ENCODE results near the gene NAA10. TPM values are rescaled to one million over a fixed set of nuclear protein-coding genes. Genes with fewer than 3 reads are reported as not detected.

Gene NAA10
- total RNA-seq, 1 experiment from 2014 or later, result 246 TPM

DNA sequence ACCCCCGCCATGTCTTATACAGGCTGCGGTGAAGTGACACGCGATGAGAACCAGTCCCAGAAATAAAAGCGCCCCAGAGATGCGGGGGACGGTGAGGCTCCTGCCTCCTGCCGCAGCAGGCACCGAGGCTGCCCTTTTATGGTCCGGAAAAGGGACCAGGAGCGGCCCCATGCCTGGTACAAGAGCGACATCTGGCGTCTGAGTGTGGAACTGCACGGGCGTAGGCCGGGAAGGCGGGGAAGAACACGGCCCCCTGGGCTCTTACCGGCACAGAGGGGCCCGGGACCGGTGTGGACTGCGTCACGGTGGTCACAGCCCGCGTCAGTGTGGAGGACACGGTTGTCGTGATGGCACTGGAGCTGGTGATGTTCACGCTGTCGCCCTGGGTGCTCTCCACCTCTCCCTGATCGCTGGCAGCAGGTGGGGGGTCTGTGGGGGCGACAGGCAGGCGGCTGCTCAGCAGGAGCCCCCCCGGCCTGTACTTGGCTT, 18.5 kb upstream of the NAA10 start:
- in situ Hi-C loops (cut with HindIII; ENCODE audit: low pct_unique_long_range_greater_than_20kb, low sequenced_read_pairs) (no loop called here), intact Hi-C loops (cut with micrococcal nuclease; ENCODE audit: unreplicated experiment) (no loop called here)
- POLR2A ChIA-PET, result no interaction called here
- ATAC-seq, result peak; percentile 60
- H3K9me3 ChIP-seq (ENCODE audit: control insufficient read depth, insufficient read depth, low read depth, low read length), result no peaks in the 10 kb centered on the region
- DNase-seq (ENCODE audit: low read depth, low spot score), result no peak
- peaks cover 2% of the 10 kb centered on the region for H3K36me3 ChIP-seq (ENCODE audit: control insufficient read depth, insufficient read depth, low read length)
- H3K4me1 ChIP-seq (ENCODE audit: control insufficient read depth, insufficient read depth, low read length), result peaks cover 10% of the 10 kb centered on the region
- BruUV-seq (replicated peaks), result no TSS peak
- H3K4me3 ChIP-seq (ENCODE audit: low read depth in 2 of 2, low read length in 2 of 2), result no peak overlapping the region
- H3K27ac ChIP-seq (ENCODE audit: low read length), result peak overlapping the region; percentile 57; the same call in 1 of the 2 replicates
- TF ChIP-seq TCF7L2 (IDR thresholded peaks at IDR 0.05; ENCODE audit: low read depth, low read length), result no peak
- TF ChIP-seq, protein P1, sequence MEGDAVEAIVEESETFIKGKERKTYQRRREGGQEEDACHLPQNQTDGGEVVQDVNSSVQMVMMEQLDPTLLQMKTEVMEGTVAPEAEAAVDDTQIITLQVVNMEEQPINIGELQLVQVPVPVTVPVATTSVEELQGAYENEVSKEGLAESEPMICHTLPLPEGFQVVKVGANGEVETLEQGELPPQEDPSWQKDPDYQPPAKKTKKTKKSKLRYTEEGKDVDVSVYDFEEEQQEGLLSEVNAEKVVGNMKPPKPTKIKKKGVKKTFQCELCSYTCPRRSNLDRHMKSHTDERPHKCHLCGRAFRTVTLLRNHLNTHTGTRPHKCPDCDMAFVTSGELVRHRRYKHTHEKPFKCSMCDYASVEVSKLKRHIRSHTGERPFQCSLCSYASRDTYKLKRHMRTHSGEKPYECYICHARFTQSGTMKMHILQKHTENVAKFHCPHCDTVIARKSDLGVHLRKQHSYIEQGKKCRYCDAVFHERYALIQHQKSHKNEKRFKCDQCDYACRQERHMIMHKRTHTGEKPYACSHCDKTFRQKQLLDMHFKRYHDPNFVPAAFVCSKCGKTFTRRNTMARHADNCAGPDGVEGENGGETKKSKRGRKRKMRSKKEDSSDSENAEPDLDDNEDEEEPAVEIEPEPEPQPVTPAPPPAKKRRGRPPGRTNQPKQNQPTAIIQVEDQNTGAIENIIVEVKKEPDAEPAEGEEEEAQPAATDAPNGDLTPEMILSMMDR (IDR thresholded peaks at IDR 0.05), result no peak
- TF ChIP-seq POLR2AphosphoS5 (IDR thresholded peaks at IDR 0.05; ENCODE audit: low read depth, low read length), result 0 out of 2 replicates have a peak, but pooled peaks have one; percentile 24
- H3K27me3 ChIP-seq (ENCODE audit: control insufficient read depth, insufficient read depth, low read length), result no peaks in the 10 kb centered on the region
- CTCF ChIA-PET, result interaction anchor here (0.8 kb wide), 1 partner anchor 141 kb away, joined by 3 read pairs; no protein-coding TSS in a partner anchor

DNA sequence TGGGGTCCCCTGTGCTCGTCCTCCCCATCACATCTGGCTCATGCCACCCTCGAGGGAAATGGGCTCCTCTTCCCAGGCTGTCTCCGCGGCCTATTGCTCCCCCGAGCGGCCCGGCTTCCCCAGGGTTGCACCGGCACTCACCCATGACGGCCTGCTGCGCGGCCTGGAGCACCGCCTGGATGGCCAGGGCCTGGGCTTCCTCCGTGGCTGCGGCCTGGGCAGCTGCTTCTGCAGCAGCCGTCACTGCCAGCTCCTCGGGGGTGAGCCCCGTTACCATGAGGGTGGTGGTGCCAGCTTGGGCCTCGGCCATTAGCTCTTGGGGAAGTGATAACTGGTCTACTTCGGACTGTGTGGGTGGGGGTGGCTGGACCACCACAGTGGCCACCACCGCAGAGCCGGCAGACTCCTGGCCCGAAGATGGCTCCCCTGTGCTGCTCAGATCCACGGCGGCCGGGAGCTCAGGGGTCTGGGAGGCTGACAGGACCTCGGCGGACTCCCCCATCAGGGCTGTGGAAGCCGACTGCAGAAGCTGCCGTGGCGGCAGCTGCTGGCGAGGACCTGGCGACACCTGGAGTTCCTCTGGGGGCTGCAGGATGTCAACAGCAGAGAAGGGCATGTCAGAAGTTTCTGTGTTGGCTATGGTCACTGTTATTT, 17.7 kb upstream of the NAA10 start:
- Histone ChIP-seq H3K4me1 (ENCODE audit: control insufficient read depth, insufficient read depth, low read length) (peaks cover 19% of the 10 kb centered on the region), H3K27ac (ENCODE audit: low read length) (no peak overlapping the region), H3K9me3 (ENCODE audit: control insufficient read depth, insufficient read depth, low read depth, low read length) (no peaks in the 10 kb centered on the region), H3K4me3 (ENCODE audit: low read depth in 2 of 2, low read length in 2 of 2) (no peak overlapping the region), H3K27me3 (ENCODE audit: control insufficient read depth, insufficient read depth, low read length) (no peaks in the 10 kb centered on the region), H3K36me3 (ENCODE audit: control insufficient read depth, insufficient read depth, low read length) (peaks cover 2% of the 10 kb centered on the region)
- ChIA-PET POLR2A (no interaction called here), CTCF (interaction anchor here (0.7 to 1.2 kb wide), 2 partner anchors 26 to 74 kb away, joined by 5 to 6 read pairs; partner anchors contain the start of gene ARHGAP4)
- no TSS peak for BruUV-seq (replicated peaks)
- DNase-seq (ENCODE audit: low read depth, low spot score) (no peak), ATAC-seq (no peak)
- in situ Hi-C loops (cut with HindIII; ENCODE audit: low pct_unique_long_range_greater_than_20kb, low sequenced_read_pairs), result no loop called here
- intact Hi-C loops (cut with micrococcal nuclease; ENCODE audit: unreplicated experiment), result no loop called here
- TF ChIP-seq, protein P1 (IDR thresholded peaks at IDR 0.05), result no peak
- no peak for TF ChIP-seq POLR2AphosphoS5 (IDR thresholded peaks at IDR 0.05; ENCODE audit: low read depth, low read length)
- TF ChIP-seq, protein P2, sequence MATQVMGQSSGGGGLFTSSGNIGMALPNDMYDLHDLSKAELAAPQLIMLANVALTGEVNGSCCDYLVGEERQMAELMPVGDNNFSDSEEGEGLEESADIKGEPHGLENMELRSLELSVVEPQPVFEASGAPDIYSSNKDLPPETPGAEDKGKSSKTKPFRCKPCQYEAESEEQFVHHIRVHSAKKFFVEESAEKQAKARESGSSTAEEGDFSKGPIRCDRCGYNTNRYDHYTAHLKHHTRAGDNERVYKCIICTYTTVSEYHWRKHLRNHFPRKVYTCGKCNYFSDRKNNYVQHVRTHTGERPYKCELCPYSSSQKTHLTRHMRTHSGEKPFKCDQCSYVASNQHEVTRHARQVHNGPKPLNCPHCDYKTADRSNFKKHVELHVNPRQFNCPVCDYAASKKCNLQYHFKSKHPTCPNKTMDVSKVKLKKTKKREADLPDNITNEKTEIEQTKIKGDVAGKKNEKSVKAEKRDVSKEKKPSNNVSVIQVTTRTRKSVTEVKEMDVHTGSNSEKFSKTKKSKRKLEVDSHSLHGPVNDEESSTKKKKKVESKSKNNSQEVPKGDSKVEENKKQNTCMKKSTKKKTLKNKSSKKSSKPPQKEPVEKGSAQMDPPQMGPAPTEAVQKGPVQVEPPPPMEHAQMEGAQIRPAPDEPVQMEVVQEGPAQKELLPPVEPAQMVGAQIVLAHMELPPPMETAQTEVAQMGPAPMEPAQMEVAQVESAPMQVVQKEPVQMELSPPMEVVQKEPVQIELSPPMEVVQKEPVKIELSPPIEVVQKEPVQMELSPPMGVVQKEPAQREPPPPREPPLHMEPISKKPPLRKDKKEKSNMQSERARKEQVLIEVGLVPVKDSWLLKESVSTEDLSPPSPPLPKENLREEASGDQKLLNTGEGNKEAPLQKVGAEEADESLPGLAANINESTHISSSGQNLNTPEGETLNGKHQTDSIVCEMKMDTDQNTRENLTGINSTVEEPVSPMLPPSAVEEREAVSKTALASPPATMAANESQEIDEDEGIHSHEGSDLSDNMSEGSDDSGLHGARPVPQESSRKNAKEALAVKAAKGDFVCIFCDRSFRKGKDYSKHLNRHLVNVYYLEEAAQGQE (IDR thresholded peaks at IDR 0.05; ENCODE audit: insufficient read depth in 1 of 2, low read depth in 2 of 2, low read length in 1 of 2), result no peak
- no peak for TF ChIP-seq SIN3A (IDR thresholded peaks at IDR 0.05; ENCODE audit: borderline replicate concordance, insufficient read depth, low read depth, low read length)
- no peak for TF ChIP-seq TCF7L2 (IDR thresholded peaks at IDR 0.05; ENCODE audit: low read depth, low read length)

All from Panc1 (cell line).